HL-60 (cell line): ENCODE measurements around the gene GCK.

Experiments
- DNase-seq, 2 experiments: peaks; one replicate each; pipeline ENCODE4 v3.0.0-alpha.2; 2010 to 2020; ENCODE audit warnings: low read depth in 1 of 2, low spot score in 1 of 2
- H3K27ac ChIP-seq: fragments of 250-450 bp; sonication (Bioruptor Pico); replicated peaks from 2 replicates; pipeline ENCODE4 v1.5.1; 2020; ENCODE audit warnings: mild to moderate bottlenecking, moderate library complexity
- H3K27me3 ChIP-seq: fragments of 250-450 bp; sonication (Bioruptor Pico); 2 replicates; pipeline ENCODE4 v1.5.1; 2021; ENCODE audit warnings: mild to moderate bottlenecking, moderate library complexity; ENCODE audit not compliant: insufficient read depth, poor library complexity, severe bottlenecking
- H3K4me3 ChIP-seq: replicated peaks from 2 replicates; pipeline ENCODE4 v1.5.1; 2011; ENCODE audit warnings: mild to moderate bottlenecking, control low read depth, low read length; ENCODE audit not compliant: insufficient read depth
- CTCF ChIP-seq: IDR thresholded peaks from one replicate; pipeline ENCODE4 v1.5.1; 2011; ENCODE audit warnings: low read length, control low read depth, inconsistent platforms; ENCODE audit not compliant: insufficient read depth
- GABPA ChIP-seq: IDR thresholded peaks from 2 replicates; pipeline ENCODE4 v1.6.1; 2012; ENCODE audit warnings: low read depth
- POLR2AphosphoS5 ChIP-seq: IDR thresholded peaks from 2 replicates; pipeline ENCODE4 v1.6.1; 2012; ENCODE audit warnings: low read depth
- REST ChIP-seq: IDR thresholded peaks from 2 replicates; pipeline ENCODE4 v1.6.1; 2012; ENCODE audit warnings: low read depth; ENCODE audit not compliant: insufficient replicate concordance
- SPI1 ChIP-seq: IDR thresholded peaks from 2 replicates; pipeline ENCODE4 v1.6.1; 2012; ENCODE audit warnings: low read depth, mild to moderate bottlenecking, borderline replicate concordance

Gene GCK

DNA sequence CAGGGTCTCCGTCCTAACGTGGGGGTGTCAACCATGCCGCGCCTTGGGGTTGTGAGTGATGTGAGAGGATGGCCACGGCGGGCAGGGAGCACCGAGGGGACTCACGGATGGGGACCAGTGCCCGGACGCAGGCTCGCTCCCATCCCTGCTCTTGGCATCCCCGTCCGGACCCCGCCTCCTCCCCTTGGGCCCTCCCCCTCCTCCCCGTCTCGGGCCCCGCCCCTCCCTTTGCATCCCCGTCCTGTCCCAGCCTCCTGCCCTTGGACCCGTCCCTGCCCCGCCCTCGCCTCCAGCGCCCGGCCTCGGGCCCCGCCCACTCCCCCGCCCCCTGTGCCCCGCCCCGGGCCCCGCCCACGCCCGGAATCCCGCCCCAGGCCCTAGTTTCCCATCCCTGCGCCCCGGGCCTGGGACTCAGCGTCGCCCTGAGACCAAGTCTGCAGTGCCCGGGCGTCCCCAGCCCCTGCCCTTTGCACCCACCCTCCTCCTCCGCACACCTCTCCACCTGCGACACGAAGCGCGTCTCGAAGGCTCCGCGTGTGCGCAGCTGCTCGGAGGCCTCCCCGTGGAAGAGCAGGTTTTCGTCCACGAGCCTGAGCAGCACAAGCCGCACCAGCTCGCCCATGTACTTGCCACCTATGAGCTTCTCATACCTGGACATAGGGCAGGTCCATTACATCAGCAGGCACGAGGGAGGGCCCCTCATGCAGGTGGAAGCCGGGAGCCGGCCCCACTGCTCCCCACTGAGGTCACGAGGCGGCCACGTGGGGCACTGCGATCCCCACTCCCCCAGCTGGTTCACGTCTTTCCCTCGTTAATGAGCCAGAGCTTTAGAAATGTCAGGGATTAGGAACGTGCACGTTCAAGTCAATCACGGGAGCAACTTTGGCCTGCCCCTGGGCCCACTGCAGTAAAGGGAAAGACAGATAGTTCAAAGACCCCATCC is 43.0 kb downstream of the GCK start:
- Histone ChIP-seq H3K4me3 (no peak overlapping the region), H3K27ac (no peak overlapping the region), H3K27me3 (peaks cover 6% of the 10 kb centered on the region)
- peak in 1 of 2 experiments; percentile 22 for DNase-seq
- no peak for TF ChIP-seq REST
- TF ChIP-seq SPI1: no peak
- no peak for TF ChIP-seq CTCF
- no peak for TF ChIP-seq POLR2AphosphoS5
- TF ChIP-seq GABPA: no peak

DNA sequence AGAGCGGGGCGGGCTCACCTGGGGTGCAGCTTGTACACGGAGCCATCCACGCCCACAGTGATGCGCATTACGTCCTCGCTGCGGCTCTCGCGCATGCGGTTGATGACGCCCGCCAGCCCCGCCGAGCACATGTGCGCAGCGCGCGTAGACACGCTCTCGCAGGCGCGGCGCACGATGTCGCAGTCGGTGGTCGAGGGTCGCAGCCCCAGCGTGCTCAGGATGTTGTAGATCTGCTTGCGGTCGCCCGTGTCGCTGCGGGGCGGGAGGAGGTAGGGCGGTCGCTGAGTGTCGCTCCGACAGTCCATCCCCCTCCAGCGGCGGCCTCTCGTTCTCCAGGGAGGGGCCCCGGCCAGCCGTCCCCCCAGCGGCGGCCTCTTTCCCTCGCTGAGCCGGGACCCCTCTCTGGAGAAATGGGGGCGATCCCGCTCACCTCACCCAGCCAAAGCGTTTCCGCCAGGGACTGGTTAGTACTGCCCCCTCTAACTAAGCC is 43.7 kb downstream of the GCK start:
- H3K4me3 ChIP-seq: no peak overlapping the region
- H3K27me3 ChIP-seq: peaks cover 6% of the 10 kb centered on the region
- H3K27ac ChIP-seq: no peak overlapping the region

More for the DNA sequence above, 43.7 kb downstream of the GCK start:
- DNase-seq: no peak
- no peak for TF ChIP-seq REST
- TF ChIP-seq POLR2AphosphoS5: no peak
- no peak for TF ChIP-seq CTCF
- no peak for TF ChIP-seq GABPA
- no peak for TF ChIP-seq SPI1
